LNCaP clone FGC (cell line): ENCODE results near the gene KRT12.

Source experiments
- DNase-seq: peaks from one replicate; pipeline ENCODE4 v3.0.0-alpha.2; 2011; ENCODE audit warnings: low read depth
- H3K4me3 ChIP-seq: 2 replicates; pipeline ENCODE4 v1.5.1; 2011; ENCODE audit warnings: mild to moderate bottlenecking, low read depth, low read length, control low read depth
- TF ChIP-seq, protein P1 (sequence below): IDR thresholded peaks from 2 replicates; pipeline ENCODE4 v1.5.1; 2012; ENCODE audit warnings: mild to moderate bottlenecking; ENCODE audit not compliant: control insufficient read depth, insufficient read depth; ENCODE audit errors: extremely low read depth

The KRT12 gene

DNA sequence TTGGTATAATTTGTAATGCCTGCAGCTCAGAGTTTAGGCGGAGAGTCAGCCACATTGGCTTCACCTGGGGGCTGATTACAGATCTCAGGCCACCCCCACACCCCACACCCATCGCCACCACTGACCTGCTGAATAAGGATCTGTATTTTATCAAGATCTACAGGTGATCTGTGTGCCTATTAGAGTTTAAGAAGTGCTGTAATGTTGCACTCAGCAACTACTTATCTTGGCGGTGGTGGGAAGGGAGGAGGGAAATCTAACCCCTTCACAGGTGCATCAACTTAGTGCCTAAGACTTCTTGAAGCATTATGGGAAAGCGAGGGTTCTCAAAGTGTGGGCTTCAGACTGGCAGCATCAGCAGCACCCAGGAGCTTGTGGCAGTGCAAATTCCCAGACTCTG lies 35.5 kb upstream of the KRT12 start:
- DNase-seq: no peak
- H3K4me3 ChIP-seq: no peak overlapping the region
- TF ChIP-seq, protein P1, sequence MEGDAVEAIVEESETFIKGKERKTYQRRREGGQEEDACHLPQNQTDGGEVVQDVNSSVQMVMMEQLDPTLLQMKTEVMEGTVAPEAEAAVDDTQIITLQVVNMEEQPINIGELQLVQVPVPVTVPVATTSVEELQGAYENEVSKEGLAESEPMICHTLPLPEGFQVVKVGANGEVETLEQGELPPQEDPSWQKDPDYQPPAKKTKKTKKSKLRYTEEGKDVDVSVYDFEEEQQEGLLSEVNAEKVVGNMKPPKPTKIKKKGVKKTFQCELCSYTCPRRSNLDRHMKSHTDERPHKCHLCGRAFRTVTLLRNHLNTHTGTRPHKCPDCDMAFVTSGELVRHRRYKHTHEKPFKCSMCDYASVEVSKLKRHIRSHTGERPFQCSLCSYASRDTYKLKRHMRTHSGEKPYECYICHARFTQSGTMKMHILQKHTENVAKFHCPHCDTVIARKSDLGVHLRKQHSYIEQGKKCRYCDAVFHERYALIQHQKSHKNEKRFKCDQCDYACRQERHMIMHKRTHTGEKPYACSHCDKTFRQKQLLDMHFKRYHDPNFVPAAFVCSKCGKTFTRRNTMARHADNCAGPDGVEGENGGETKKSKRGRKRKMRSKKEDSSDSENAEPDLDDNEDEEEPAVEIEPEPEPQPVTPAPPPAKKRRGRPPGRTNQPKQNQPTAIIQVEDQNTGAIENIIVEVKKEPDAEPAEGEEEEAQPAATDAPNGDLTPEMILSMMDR: no peak

DNA sequence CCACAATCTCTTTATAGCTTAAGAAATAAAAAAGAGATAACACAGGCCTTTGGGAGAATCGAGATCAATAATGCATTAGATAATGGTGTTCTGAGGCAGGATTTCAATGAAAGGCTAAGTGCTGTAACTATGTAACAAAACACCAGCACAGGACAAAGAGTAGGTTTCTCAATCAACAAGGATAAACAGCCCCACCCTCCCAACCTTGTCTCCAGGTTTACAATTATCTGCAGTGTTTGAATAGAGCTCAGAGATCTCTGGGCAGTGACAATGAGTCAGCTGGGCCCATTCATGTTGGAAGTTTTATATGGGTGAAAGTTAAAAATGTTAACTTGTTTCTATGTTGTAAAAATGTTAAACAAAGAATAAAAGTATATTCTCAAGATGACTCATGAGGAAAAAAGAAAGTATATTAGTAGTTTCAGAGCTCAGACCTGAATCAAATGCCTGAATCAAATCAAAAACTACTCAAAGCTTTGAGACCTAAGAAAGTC lies 35.0 kb upstream of the KRT12 start:
- DNase-seq: peak; percentile 38
- H3K4me3 ChIP-seq: no peak overlapping the region
- TF ChIP-seq, protein P1: no peak

DNA sequence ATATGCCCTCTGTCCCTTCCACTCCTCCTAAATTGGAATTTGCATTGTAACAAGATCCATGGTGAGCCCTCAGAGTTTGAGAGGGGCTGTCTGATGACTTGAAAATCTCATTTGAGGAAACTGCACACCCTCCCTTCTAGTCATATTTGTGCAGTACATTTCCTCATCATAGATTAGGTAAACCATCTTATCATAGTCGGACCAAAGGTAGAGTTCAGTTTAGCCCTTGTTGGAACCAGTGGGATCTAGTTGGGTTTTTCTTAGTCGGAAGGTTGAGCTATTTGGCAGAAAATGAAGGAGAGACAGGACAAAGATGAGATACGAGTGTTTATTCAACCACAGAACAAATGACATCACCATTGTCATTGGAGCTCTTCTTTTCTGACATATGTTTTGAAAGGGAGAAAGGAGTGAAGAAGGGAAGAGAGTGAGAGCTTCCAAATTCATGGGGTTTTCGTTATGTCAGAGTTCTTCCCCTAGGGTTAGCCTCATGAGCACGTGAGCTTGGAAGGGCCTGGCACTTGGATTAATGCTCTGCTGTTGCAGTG lies 33.9 kb upstream of the KRT12 start:
- TF ChIP-seq, protein P1: no peak
- no peak for DNase-seq
- H3K4me3 ChIP-seq: no peak overlapping the region

DNA sequence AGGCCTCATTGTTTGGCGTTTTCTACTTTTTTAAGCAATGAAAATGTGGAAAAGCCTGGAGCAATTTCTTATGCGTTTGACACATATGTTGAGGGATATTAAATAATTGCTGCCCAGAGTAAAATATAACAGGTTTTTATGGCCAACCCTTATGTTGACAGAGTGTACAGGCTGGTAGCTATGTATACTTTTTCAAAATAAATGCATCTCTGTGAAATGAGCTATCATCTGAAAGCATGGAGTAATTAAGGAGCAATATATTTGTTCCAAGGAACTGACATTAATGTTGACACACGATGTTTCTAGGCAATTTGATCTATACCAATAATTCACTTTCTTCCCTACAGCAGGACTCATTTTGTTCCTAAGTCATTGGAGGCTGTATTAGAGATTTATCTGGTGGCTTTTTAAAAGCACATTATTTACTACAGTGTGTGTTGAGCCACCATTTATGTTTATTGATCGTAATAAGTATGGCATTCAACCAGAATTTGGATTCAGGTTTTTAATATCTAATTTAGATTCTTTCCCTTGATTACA lies 30.0 kb upstream of the KRT12 start:
- DNase-seq: no peak
- TF ChIP-seq, protein P1: no peak
- H3K4me3 ChIP-seq: no peak overlapping the region

DNA sequence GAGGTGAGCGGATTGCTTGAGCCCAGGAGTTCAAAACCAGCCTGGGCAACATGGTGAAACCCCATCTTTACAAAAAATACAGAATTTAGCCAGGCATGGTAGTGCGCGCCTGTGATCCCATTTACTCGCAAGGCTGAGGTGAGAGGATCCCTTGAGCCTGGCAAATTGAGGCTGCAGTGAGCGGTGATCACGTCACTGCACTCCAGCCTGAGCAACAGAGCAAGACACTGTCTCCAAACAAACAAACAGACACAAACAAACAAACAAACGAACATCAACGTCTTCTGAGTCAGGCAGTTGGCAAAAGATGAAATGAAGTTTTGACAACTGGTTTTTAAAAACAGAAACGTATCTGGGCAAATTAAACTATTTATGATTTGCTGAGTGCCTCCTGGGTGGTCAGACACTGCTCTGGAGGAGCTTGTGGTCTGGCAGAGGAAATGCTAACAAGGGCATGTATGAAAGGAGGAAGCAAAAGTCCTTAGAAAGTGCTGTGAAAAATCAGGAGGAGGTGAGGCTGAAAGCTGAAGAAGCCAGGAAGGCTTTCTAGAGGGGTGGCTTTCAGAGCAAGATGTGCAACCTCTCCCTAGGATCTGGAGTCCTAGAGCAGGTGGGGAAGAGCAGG lies 28.2 kb upstream of the KRT12 start:
- no peak overlapping the region for H3K4me3 ChIP-seq
- DNase-seq: no peak
- TF ChIP-seq, protein P1: no peak

DNA sequence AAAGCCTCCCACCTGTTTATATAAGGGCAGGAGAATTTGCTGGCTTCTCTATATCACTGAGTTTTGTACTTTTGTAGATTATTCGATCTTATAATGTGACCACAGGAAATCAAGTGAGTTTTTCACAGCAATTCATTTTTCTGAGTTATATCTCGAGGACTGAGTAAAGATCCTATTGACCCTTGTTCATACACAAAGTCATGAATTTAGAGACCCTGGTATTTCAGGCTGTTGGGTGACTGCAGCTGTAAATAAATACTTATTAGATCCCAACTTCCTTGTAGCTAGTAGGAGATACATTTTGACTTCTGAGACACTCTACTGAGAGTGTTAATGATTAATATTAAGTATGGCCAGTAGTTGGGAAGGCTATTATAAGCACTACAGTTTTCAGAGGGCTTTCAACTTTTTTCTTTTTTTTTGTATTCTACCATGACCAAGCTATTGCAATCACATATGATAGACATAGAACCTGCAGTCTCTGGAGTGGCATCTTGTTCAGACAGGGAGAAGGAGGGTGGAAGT lies 21.2 kb upstream of the KRT12 start:
- H3K4me3 ChIP-seq: no peak overlapping the region
- TF ChIP-seq, protein P1: no peak
- no peak for DNase-seq
